Measurements from ENCODE around the gene DNM1L.

DNA sequence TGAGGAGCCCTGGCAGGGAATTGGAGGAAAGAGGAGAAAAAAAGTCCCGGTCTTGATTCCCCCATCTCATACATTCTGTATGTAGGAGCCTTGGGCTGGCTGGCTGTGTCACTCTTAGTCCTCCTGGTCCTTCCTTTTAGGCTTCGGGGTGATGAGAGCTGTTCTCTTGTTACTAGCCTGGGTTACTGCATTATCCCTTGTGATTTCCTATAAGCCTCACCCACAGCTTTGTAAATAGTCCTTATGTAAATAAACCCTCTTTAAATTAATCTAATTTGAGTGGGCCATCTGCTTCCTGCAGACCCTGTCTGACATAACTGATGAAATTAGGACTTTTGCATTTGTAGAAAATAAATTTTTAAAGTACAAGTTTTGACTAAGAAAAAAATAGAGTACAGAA is 19.2 kb downstream of the DNM1L start:
- TF ChIP-seq EZH2 (IDR thresholded peaks at IDR 0.05; ENCODE audit: borderline replicate concordance, low read depth, low read length, severe bottlenecking), result no peak
- TF ChIP-seq, protein P1, sequence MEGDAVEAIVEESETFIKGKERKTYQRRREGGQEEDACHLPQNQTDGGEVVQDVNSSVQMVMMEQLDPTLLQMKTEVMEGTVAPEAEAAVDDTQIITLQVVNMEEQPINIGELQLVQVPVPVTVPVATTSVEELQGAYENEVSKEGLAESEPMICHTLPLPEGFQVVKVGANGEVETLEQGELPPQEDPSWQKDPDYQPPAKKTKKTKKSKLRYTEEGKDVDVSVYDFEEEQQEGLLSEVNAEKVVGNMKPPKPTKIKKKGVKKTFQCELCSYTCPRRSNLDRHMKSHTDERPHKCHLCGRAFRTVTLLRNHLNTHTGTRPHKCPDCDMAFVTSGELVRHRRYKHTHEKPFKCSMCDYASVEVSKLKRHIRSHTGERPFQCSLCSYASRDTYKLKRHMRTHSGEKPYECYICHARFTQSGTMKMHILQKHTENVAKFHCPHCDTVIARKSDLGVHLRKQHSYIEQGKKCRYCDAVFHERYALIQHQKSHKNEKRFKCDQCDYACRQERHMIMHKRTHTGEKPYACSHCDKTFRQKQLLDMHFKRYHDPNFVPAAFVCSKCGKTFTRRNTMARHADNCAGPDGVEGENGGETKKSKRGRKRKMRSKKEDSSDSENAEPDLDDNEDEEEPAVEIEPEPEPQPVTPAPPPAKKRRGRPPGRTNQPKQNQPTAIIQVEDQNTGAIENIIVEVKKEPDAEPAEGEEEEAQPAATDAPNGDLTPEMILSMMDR (IDR thresholded peaks at IDR 0.05; ENCODE audit: borderline replicate concordance, extremely low read depth, low read length, poor library complexity, severe bottlenecking), result no peak

All from DND-41 (cell line).